H1 (cell line): Measurements from ENCODE around the gene HS2ST1. TPM values are rescaled to one million over a fixed set of nuclear protein-coding genes. Genes with fewer than 3 reads are reported as not detected.

Experiments used
- CREB1 ChIP-seq: IDR thresholded peaks from 2 replicates; pipeline ENCODE4 v1.6.1; 2012; ENCODE audit warnings: inconsistent platforms
- RBBP5 ChIP-seq: IDR thresholded peaks from 2 replicates; pipeline ENCODE4 v1.7.1; 2012; ENCODE audit warnings: low read depth, mild to moderate bottlenecking, inconsistent platforms, low read length, moderate library complexity, borderline replicate concordance
- SIN3A ChIP-seq, 2 experiments: IDR thresholded peaks in 1 of 2; conservative IDR thresholded peaks in 1 of 2; 2 replicates each; pipeline ENCODE4 v1.6.1; 2011 to 2012; ENCODE audit warnings: low read length in 2 of 2, improper control_type of control experiment in 1 of 2, low read depth in 1 of 2, mild to moderate bottlenecking in 1 of 2
- TAF1 ChIP-seq: IDR thresholded peaks from 2 replicates; pipeline ENCODE4 v1.6.1; 2011; ENCODE audit warnings: mild to moderate bottlenecking, low read depth, low read length
- polyA plus RNA-seq, 7 experiments: library from polyadenylated mRNA; depleted of rRNA in 3 of 7; stranded (reverse) in 5 of 7; unstranded in 2 of 7; fragments of >200 nt in 5 of 7; fragments of 200-250 nt in 2 of 7; gene quantifications; 1 replicate in 5 of 7; 2 replicates in 1 of 7; 4 replicates in 1 of 7; pipeline versions ENCODE4 v1.2.1 to v1.2.3, GENCODE V29; 2011 to 2013; ENCODE audit warnings: missing spikeins in 2 of 7, mixed read lengths in 2 of 7
- total RNA-seq: library from RNA; stranded (reverse); fragmentation: NEBNext Ultra II Directional; extraction: Animal tissue kit (Norgen Biotek cat#: 25700); gene quantifications from 2 replicates; pipeline ENCODE4 v1.2.1, GENCODE V29; 2021

HS2ST1 gene
- total and polyA plus RNA-seq, 2 of the 8 experiments (the other 6 are each of a cell fraction or from before 2014, with no cell fraction given) = 5.2 to 28.3 TPM

GRCh38 chr1:86925742-86926141 is 11.3 kb downstream of the HS2ST1 start (continued):
- TF ChIP-seq SIN3A (conservative IDR thresholded peaks at IDR 0.05 in 1 of 2, IDR thresholded peaks at IDR 0.05 in 1 of 2; ENCODE audit: low read depth in 1 of 2, low read length in 2 of 2) (no peak), CREB1 (no peak), RBBP5 (no peak), TAF1 (no peak)
